ENCODE measurements around the gene TPO. TPM values are rescaled to one million over a fixed set of nuclear protein-coding genes. Genes with fewer than 3 reads are reported as not detected.
"Not testable (repeated sequence)": the region's sequence is repeated elsewhere in the genome, so short reads cannot be mapped to it uniquely, and the experiment has no call there.

TPO gene
- polyA plus RNA-seq, 3 donors, result not detected

GRCh38 chr2:1567556-1568344, 154.5 kb downstream of the TPO start:
- no peaks in the 10 kb centered on the region for H4K20me1 ChIP-seq (ENCODE audit: insufficient read depth, low read length)
- Mint-ChIP-seq H3K4me3 (no peak overlapping the region), H3K4me1 (peaks cover 1% of the 10 kb centered on the region), H3K36me3 (no peaks in the 10 kb centered on the region), H3K9me3 (peaks cover 18 to 39% (median 27%) of the 10 kb centered on the region in 7 donors), H3K27me3 (ENCODE audit: low read depth in 3 of 3) (peaks cover 0 to 2% (median 2%) of the 10 kb centered on the region in 3 donors), H3K27ac (no peak overlapping the region)
- 93% methylated on average over 24 of the region's 34 CpGs for WGBS (ENCODE audit: insufficient coverage)
- no peak for TF ChIP-seq CTCF (IDR thresholded peaks at IDR 0.05)
- no peaks in the 10 kb centered on the region for H3K36me3 ChIP-seq (replicated peaks in 1 of 2; ENCODE audit: control insufficient read depth in 1 of 2, insufficient read depth in 2 of 2, low read length in 2 of 2)
- H3K4me3 ChIP-seq (replicated peaks in 1 of 3; ENCODE audit: low read depth in 2 of 3, low read length in 3 of 3), result no peak overlapping the region
- H3K4me2 ChIP-seq (replicated peaks; ENCODE audit: extremely low read depth, low read length, poor library complexity, severe bottlenecking), result no peak overlapping the region
- H3K9ac ChIP-seq (ENCODE audit: insufficient read depth, low read length, poor library complexity, severe bottlenecking), result no peak overlapping the region
- DNase-seq, result no peak
- no peak overlapping the region for H2AFZ ChIP-seq (ENCODE audit: insufficient read depth, low read depth, low read length, poor library complexity, severe bottlenecking)
- intact Hi-C loops (cut with micrococcal nuclease), result no loop called here
- H3K4me1 ChIP-seq (ENCODE audit: control insufficient read depth in 1 of 2, insufficient read depth in 2 of 2, low read length in 2 of 2), result no peaks in the 10 kb centered on the region
- no peaks in the 10 kb centered on the region for H3K27me3 ChIP-seq (ENCODE audit: control insufficient read depth in 2 of 2, insufficient read depth in 2 of 2, low read length in 2 of 2)
- H3K79me2 ChIP-seq (ENCODE audit: insufficient read depth, low read length), result no peaks in the 10 kb centered on the region
- H3K27ac ChIP-seq (ENCODE audit: low read depth in 1 of 2, low read length in 2 of 2), result no peak overlapping the region
- peaks cover 15 to 36% of the 10 kb centered on the region in 2 donors for H3K9me3 ChIP-seq (replicated peaks in 1 of 2; ENCODE audit: control insufficient read depth in 1 of 2, insufficient read depth in 1 of 2, low read length in 2 of 2)

GRCh38 chr2:1568345-1568668, 155.0 kb downstream of the TPO start:
- H3K36me3 ChIP-seq (replicated peaks in 1 of 2; ENCODE audit: control insufficient read depth in 1 of 2, insufficient read depth in 2 of 2, low read length in 2 of 2); H3K4me3 ChIP-seq (replicated peaks in 1 of 3; ENCODE audit: low read depth in 2 of 3, low read length in 3 of 3); H4K20me1 ChIP-seq (ENCODE audit: insufficient read depth, low read length); DNase-seq; H3K36me3 Mint-ChIP-seq; H3K27ac ChIP-seq (ENCODE audit: low read depth in 1 of 2, low read length in 2 of 2); H3K27me3 Mint-ChIP-seq (ENCODE audit: low read depth in 3 of 3); H3K79me2 ChIP-seq (ENCODE audit: insufficient read depth, low read length); H3K27ac Mint-ChIP-seq; H2AFZ ChIP-seq (ENCODE audit: insufficient read depth, low read depth, low read length, poor library complexity, severe bottlenecking); H3K4me3 Mint-ChIP-seq; H3K4me1 Mint-ChIP-seq; H3K4me1 ChIP-seq (ENCODE audit: control insufficient read depth in 1 of 2, insufficient read depth in 2 of 2, low read length in 2 of 2); intact Hi-C loops (cut with micrococcal nuclease); H3K4me2 ChIP-seq (replicated peaks; ENCODE audit: extremely low read depth, low read length, poor library complexity, severe bottlenecking); H3K27me3 ChIP-seq (ENCODE audit: control insufficient read depth in 2 of 2, insufficient read depth in 2 of 2, low read length in 2 of 2); H3K9ac ChIP-seq (ENCODE audit: insufficient read depth, low read length, poor library complexity, severe bottlenecking): not testable (repeated sequence)
- H3K9me3 ChIP-seq (replicated peaks in 1 of 2; ENCODE audit: control insufficient read depth in 1 of 2, insufficient read depth in 1 of 2, low read length in 2 of 2), result peaks cover 15 to 36% of the 10 kb centered on the region in 2 donors
- 96% methylated on average over 34 of the region's 39 CpGs for WGBS (ENCODE audit: insufficient coverage)
- H3K9me3 Mint-ChIP-seq, result peaks cover 18 to 39% (median 27%) of the 10 kb centered on the region in 7 donors

Data from CD14-positive monocyte (primary cell).